ENCODE data around the gene UBA5. TPM values are rescaled to one million over a fixed set of nuclear protein-coding genes. Genes with fewer than 3 reads are reported as not detected.

The UBA5 gene
- total RNA-seq, 4 donors from 2014 or later = 24.5 to 48.2 (median 35.6) TPM

- 100% methylated on average over 1 of the region's 1 CpG for WGBS, 2 donors (ENCODE audit: low coverage in 1 of 2)
- H3K4me1 ChIP-seq = peaks cover 0 to 8% (median 0%) of the 10 kb centered on the region in 3 donors
- TF ChIP-seq CTCF (IDR thresholded peaks at IDR 0.05) (no peak), POLR2AphosphoS5 (IDR thresholded peaks at IDR 0.05) (no peak), POLR2A (IDR thresholded peaks at IDR 0.05) (no peak), EP300 (IDR thresholded peaks at IDR 0.05) (no peak)
- H3K27ac ChIP-seq = no peak overlapping the region
- H3K27me3 ChIP-seq = no peaks in the 10 kb centered on the region
- ATAC-seq = no peak
- H3K36me3 ChIP-seq = no peaks in the 10 kb centered on the region
- no peak overlapping the region for H3K4me3 ChIP-seq
- H3K9me3 ChIP-seq = no peaks in the 10 kb centered on the region
Measured at GRCh38 chr3:132652640-132653270, 7.4 kb upstream of the UBA5 start.

GRCh38 chr3:132654190-132654589 lies 5.9 kb upstream of the UBA5 start:
- H3K27ac ChIP-seq = no peak overlapping the region
- H3K4me3 ChIP-seq = no peak overlapping the region
- TF ChIP-seq POLR2AphosphoS5 (IDR thresholded peaks at IDR 0.05) (no peak), EP300 (IDR thresholded peaks at IDR 0.05) (no peak), POLR2A (IDR thresholded peaks at IDR 0.05) (no peak), CTCF (IDR thresholded peaks at IDR 0.05) (no peak)
- H3K9me3 ChIP-seq = no peaks in the 10 kb centered on the region
- peaks cover 0 to 22% (median 6%) of the 10 kb centered on the region in 3 donors for H3K4me1 ChIP-seq
- ATAC-seq = no peak
- no peaks in the 10 kb centered on the region for H3K36me3 ChIP-seq
- no peaks in the 10 kb centered on the region for H3K27me3 ChIP-seq
- 95 to 100% methylated on average over 2 of the region's 2 CpGs for WGBS, 2 donors (ENCODE audit: low coverage in 1 of 2)

- Histone ChIP-seq H3K27ac (no peak overlapping the region), H3K36me3 (no peaks in the 10 kb centered on the region), H3K4me1 (peaks cover 0 to 22% (median 6%) of the 10 kb centered on the region in 3 donors), H3K27me3 (no peaks in the 10 kb centered on the region), H3K9me3 (no peaks in the 10 kb centered on the region), H3K4me3 (no peak overlapping the region)
- 88 to 92% methylated on average over 5 of the region's 5 CpGs for WGBS, 2 donors (ENCODE audit: low coverage in 1 of 2)
- ATAC-seq = no peak
- TF ChIP-seq CTCF (IDR thresholded peaks at IDR 0.05) (no peak), POLR2A (IDR thresholded peaks at IDR 0.05) (no peak), EP300 (IDR thresholded peaks at IDR 0.05) (no peak), POLR2AphosphoS5 (IDR thresholded peaks at IDR 0.05) (no peak)
Measured at GRCh38 chr3:132654721-132655120, 5.4 kb upstream of the UBA5 start.

- no peaks in the 10 kb centered on the region for H3K36me3 ChIP-seq
- TF ChIP-seq POLR2A (IDR thresholded peaks at IDR 0.05) (no peak), POLR2AphosphoS5 (IDR thresholded peaks at IDR 0.05) (no peak), EP300 (IDR thresholded peaks at IDR 0.05) (no peak), CTCF (IDR thresholded peaks at IDR 0.05) (no peak)
- no peak overlapping the region for H3K27ac ChIP-seq
- peaks cover 0 to 22% (median 6%) of the 10 kb centered on the region in 3 donors for H3K4me1 ChIP-seq
- WGBS, 2 donors (ENCODE audit: low coverage in 1 of 2) = 71 to 92% methylated on average over 2 of the region's 2 CpGs
- no peak overlapping the region for H3K4me3 ChIP-seq
- no peak for ATAC-seq
- no peaks in the 10 kb centered on the region for H3K9me3 ChIP-seq
- H3K27me3 ChIP-seq = no peaks in the 10 kb centered on the region
Measured at GRCh38 chr3:132655471-132655870, 4.7 kb upstream of the UBA5 start.
